ENCODE measurements around the gene CCDC27.

- TF ChIP-seq ZNF274 (IDR thresholded peaks at IDR 0.05; ENCODE audit: low read depth, low read length) (no peak), SUZ12 (IDR thresholded peaks at IDR 0.05; ENCODE audit: extremely low read depth, insufficient read depth, insufficient read length) (no peak)
These were observed 38.7 kb downstream of the CCDC27 start for GRCh38 chr1:3790952-3791351.

Data from NT2/D1 (cell line).